Measurements from ENCODE around the gene NSUN4.

Gene NSUN4

DNA sequence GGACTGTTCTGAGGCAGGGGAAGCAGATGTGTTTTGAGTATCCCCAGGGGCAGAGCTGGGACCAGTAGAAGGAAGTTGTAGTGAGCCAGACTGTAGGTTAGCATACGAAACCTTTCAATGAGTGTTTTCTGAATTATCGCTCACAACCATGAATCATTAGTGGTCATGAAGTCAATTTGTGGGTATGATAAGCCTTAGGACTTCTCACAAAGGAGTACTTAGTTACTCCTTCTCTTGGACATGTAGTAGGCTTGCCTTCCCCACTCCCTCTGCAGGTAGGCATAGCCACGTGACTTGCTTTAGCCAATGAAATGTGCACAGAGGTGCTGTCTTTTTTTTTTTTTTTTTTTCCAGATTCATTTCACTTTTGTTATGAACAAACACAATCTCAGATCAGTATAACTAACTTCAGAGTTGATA lies 29.6 kb downstream of the NSUN4 start:
- H3K9me3 ChIP-seq (ENCODE audit: control insufficient read depth in 1 of 2, low read length in 2 of 2), result no peaks in the 10 kb centered on the region
- H3K36me3 ChIP-seq (ENCODE audit: control insufficient read depth in 1 of 2, insufficient read depth in 2 of 2, low read length in 2 of 2), result peaks cover 9 to 23% of the 10 kb centered on the region in 2 donors
- no peak overlapping the region for H3K27ac ChIP-seq (ENCODE audit: low read length)
- no peaks in the 10 kb centered on the region for H3K4me1 ChIP-seq (ENCODE audit: control insufficient read depth in 1 of 2, insufficient read depth in 2 of 2, low read length in 2 of 2)
- H3K4me3 ChIP-seq (ENCODE audit: low read depth in 1 of 2, low read length in 2 of 2), result no peak overlapping the region
- H3K27me3 ChIP-seq (ENCODE audit: low read depth, low read length), result no peaks in the 10 kb centered on the region

DNA sequence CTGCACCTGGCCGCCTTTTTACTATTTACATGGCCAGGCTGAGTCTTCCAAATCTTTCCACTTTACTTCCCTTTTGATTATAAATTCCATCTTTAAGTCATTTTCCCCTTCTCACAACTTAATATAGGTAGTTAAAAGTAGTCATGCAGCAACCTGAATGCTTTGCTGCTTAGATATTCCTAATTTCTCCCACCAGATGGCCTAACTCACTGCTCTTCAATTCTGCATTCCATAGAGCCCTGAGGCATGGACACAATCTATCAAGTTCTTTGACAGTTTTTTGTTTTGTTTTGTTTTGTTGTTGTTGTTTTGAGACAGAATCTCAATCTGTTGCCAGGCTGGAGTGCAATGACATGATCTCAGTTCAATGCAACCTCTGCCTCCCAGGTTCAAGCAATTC lies 31.8 kb downstream of the NSUN4 start:
- H3K9me3 ChIP-seq (ENCODE audit: control insufficient read depth in 1 of 2, low read length in 2 of 2), result no peaks in the 10 kb centered on the region
- H3K36me3 ChIP-seq (ENCODE audit: control insufficient read depth in 1 of 2, insufficient read depth in 2 of 2, low read length in 2 of 2), result peaks cover under 1 to 17% of the 10 kb centered on the region in 2 donors
- H3K4me3 ChIP-seq (ENCODE audit: low read depth in 1 of 2, low read length in 2 of 2), result no peak overlapping the region
- H3K27me3 ChIP-seq (ENCODE audit: low read depth, low read length), result no peaks in the 10 kb centered on the region
- H3K4me1 ChIP-seq (ENCODE audit: control insufficient read depth in 1 of 2, insufficient read depth in 2 of 2, low read length in 2 of 2), result no peaks in the 10 kb centered on the region
- no peak overlapping the region for H3K27ac ChIP-seq (ENCODE audit: low read length)

DNA sequence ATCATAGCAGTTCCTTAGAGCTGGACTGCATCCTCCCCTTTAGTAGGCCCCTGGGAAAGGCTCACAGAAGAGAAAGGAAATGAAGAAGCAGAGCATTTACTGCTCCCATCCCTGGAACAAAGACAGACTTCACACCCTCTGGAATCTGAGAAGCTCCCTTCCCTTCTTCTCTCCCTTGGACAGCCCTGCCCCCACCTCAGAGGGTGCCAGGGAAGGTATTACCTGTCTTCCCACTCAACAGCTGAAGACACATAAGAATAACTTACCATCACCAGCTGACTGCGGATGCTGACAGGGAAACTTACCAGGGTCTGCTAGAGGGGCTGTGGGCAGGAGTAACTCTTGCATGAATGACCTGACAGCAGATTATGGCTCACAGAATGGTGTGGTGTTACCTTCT lies 39.4 kb downstream of the NSUN4 start:
- Histone ChIP-seq H3K9me3 (ENCODE audit: control insufficient read depth in 1 of 2, low read length in 2 of 2) (no peaks in the 10 kb centered on the region), H3K27me3 (ENCODE audit: low read depth, low read length) (no peaks in the 10 kb centered on the region), H3K27ac (ENCODE audit: low read length) (no peak overlapping the region), H3K36me3 (ENCODE audit: control insufficient read depth in 1 of 2, insufficient read depth in 2 of 2, low read length in 2 of 2) (no peaks in the 10 kb centered on the region), H3K4me1 (ENCODE audit: control insufficient read depth in 1 of 2, insufficient read depth in 2 of 2, low read length in 2 of 2) (no peaks in the 10 kb centered on the region), H3K4me3 (ENCODE audit: low read depth in 1 of 2, low read length in 2 of 2) (no peak overlapping the region)

DNA sequence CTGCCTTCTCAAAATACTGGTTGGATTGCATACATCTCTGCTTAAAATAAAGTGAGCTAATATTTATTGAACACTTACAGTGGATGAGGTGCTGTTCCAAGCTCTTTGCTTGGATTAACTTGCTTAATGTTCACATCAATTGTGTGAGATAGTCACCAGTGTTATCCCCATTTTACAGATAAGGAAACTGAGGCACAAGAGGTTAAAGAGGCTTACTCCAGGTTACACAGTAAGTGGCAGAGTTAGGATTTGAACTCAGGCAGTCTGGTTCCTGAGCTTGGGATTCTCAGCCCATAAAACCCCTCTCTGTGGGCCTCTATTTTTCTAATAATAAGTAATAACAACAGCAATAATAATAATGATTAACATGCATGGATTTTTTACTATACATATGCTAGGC lies 39.9 kb downstream of the NSUN4 start:
- Histone ChIP-seq H3K4me3 (ENCODE audit: low read depth in 1 of 2, low read length in 2 of 2) (no peak overlapping the region), H3K27ac (ENCODE audit: low read length) (no peak overlapping the region), H3K27me3 (ENCODE audit: low read depth, low read length) (no peaks in the 10 kb centered on the region)

DNA sequence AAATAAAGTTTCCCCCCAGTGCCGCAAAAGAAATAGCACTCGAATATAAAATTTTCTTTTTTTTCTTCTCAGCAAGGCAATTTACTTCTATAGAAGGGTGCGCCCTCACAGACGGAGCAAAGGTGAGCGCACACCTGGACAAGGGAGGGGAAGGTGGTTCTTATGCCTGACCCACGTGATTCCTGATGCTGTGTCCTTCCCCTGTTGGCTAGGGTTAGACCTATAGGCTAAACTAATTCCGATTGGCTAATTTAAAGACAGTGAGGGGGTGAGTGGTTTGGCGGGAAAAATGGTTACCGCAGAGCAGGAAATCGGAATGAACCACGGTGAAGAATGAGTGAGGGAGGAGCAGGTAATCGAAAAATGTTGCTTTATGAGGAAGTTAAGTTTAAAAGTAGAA lies 52.9 kb downstream of the NSUN4 start:
- no peaks in the 10 kb centered on the region for H3K36me3 ChIP-seq (ENCODE audit: control insufficient read depth in 1 of 2, insufficient read depth in 2 of 2, low read length in 2 of 2)
- H3K9me3 ChIP-seq (ENCODE audit: control insufficient read depth in 1 of 2, low read length in 2 of 2), result peaks cover 0 to 5% of the 10 kb centered on the region in 2 donors
- no peak overlapping the region for H3K27ac ChIP-seq (ENCODE audit: low read length)

More for the DNA sequence above, 39.9 kb downstream of the NSUN4 start:
- no peaks in the 10 kb centered on the region for H3K36me3 ChIP-seq (ENCODE audit: control insufficient read depth in 1 of 2, insufficient read depth in 2 of 2, low read length in 2 of 2)
- H3K9me3 ChIP-seq (ENCODE audit: control insufficient read depth in 1 of 2, low read length in 2 of 2), result no peaks in the 10 kb centered on the region
- no peaks in the 10 kb centered on the region for H3K4me1 ChIP-seq (ENCODE audit: control insufficient read depth in 1 of 2, insufficient read depth in 2 of 2, low read length in 2 of 2)

DNA sequence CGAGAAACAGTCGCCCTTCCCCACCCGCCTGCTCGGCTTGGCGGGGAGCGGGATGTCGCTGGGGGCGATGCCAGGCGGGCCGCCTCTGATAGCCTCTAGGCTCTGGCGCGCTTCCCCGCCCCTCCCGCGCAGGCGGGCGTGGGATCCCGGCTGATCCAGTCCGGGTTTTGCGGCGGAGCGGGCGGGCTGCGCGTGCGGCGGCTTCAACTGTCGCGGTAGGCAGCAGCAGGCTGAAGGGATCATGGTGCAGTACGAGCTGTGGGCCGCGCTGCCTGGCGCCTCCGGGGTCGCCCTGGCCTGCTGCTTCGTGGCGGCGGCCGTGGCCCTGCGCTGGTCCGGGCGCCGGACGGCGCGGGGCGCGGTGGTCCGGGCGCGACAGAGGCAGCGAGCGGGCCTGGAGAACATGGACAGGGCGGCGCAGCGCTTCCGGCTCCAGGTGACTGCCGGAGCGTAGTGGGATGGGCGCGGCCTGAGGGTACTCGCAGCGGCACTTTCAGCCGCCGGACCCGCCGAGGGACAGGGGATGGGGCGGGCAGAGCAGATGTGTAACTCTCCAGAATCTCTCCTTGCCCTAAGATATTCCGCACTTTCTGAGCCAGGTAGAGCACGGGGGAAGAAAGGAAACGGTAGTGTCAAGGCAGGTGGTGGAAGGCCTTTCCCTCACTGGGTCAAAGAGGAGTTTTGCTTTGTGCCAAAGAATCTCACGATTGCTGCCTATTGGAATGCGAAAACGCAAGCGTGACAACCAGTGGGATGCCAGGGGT lies 53.7 kb downstream of the NSUN4 start, which contains the start of gene FAAH:
FAAH (plus strand) TSS at position 210 of the 764 bp plus-strand sequence; CDS start at position 242, 32 bp downstream.
- H3K27me3 ChIP-seq (ENCODE audit: low read depth, low read length), result no peaks in the 10 kb centered on the region
- peak within 1 kb of the TSS; percentile 67 to 73 for H3K4me3 ChIP-seq (ENCODE audit: low read depth in 1 of 2, low read length in 2 of 2)
- H3K27ac ChIP-seq (ENCODE audit: low read length), result no peak within 1 kb of the TSS
- peaks cover 0 to 5% of the 10 kb centered on the region in 2 donors for H3K9me3 ChIP-seq (ENCODE audit: control insufficient read depth in 1 of 2, low read length in 2 of 2)
- peaks cover 0 to 10% of the 10 kb centered on the region in 2 donors for H3K4me1 ChIP-seq (ENCODE audit: control insufficient read depth in 1 of 2, insufficient read depth in 2 of 2, low read length in 2 of 2)
- H3K36me3 ChIP-seq (ENCODE audit: control insufficient read depth in 1 of 2, insufficient read depth in 2 of 2, low read length in 2 of 2), result no peaks in the 10 kb centered on the region

More for the DNA sequence above, 52.9 kb downstream of the NSUN4 start:
- Histone ChIP-seq H3K4me1 (ENCODE audit: control insufficient read depth in 1 of 2, insufficient read depth in 2 of 2, low read length in 2 of 2) (peaks cover 0 to 10% of the 10 kb centered on the region in 2 donors), H3K4me3 (ENCODE audit: low read depth in 1 of 2, low read length in 2 of 2) (no peak overlapping the region), H3K27me3 (ENCODE audit: low read depth, low read length) (no peaks in the 10 kb centered on the region)

DNA sequence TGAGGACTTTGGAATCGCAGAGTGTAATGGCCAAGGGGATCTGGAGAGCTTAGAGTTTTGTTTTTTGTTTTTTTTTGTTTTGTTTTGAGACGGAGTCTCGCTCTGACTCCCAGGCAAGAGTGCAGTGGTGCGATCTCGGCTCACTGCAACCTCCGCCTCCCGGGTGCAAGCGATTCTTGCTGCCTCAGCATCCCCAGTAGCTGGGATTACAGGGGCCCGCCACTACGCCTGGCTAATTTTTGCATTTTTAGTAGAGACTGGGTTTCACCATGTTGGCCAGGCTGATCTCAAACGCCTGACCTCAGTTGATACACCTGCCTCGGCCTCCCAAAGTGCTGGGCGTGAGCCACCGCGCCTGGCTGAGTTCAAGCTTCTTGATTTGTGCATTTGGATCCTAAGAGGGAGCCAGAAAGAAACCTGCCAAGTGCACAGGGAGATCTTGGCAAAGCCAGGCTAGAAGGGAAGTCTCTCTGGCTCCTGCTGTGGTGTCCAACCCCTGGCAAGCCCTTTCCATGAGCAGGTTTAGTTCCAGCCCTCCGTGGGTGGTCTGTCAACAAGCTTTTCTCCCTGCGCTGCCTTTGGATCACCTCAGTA lies 54.4 kb downstream of the NSUN4 start:
- Histone ChIP-seq H3K36me3 (ENCODE audit: control insufficient read depth in 1 of 2, insufficient read depth in 2 of 2, low read length in 2 of 2) (no peaks in the 10 kb centered on the region), H3K9me3 (ENCODE audit: control insufficient read depth in 1 of 2, low read length in 2 of 2) (peaks cover 0 to 5% of the 10 kb centered on the region in 2 donors), H3K27ac (ENCODE audit: low read length) (no peak overlapping the region), H3K4me1 (ENCODE audit: control insufficient read depth in 1 of 2, insufficient read depth in 2 of 2, low read length in 2 of 2) (peaks cover 0 to 10% of the 10 kb centered on the region in 2 donors), H3K27me3 (ENCODE audit: low read depth, low read length) (no peaks in the 10 kb centered on the region), H3K4me3 (ENCODE audit: low read depth in 1 of 2, low read length in 2 of 2) (peak overlapping the region; percentile 67 to 73)

DNA sequence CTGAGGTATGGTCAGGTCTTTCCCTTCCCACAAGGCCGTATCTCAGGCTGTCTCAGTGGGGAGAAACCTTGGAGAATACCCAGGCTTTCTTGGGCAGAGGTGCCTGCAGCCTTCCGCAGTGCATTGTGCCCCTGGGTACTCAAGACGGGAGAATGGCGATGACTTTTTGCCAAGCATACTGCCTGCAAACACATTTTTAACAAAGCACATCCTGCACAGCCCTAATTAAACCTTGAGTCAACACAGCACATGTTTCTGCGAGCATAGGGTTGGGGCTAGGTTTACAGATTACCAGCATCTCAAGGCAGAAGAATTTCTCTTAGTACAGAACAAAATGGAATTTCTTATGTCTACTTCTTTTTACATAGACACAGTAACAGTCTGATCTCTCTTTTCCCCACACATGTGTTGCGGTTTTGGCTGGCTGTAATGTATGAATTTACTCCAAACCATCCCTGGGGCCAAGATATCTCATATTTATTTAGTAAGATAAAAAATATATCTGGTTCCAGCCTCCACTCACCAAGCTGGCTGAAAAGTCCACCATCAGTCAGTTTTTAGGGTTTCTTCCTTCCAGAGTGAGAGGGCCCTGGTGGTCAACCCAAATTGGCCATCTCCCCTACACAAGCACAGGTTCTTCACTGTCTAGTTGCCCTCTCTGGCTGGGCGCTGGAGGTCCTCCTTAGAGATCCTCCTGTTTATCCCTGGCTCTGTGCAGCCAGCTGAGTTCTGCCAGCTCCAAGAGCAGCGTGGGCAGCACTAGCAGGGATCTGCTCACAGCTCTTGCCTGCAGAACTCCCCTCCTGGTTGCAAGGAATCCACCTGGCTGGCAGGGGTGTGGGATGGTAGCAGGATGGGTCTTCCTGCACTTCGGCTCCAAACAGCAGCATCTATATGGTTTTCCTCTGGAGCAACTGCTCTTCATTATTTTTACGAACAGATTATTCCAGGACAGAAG lies 56.1 kb downstream of the NSUN4 start:
- H3K27ac ChIP-seq (ENCODE audit: low read length), result no peak overlapping the region
- H3K36me3 ChIP-seq (ENCODE audit: control insufficient read depth in 1 of 2, insufficient read depth in 2 of 2, low read length in 2 of 2), result no peaks in the 10 kb centered on the region
- peaks cover 0 to 5% of the 10 kb centered on the region in 2 donors for H3K9me3 ChIP-seq (ENCODE audit: control insufficient read depth in 1 of 2, low read length in 2 of 2)
- peaks cover 0 to 11% of the 10 kb centered on the region in 2 donors for H3K4me1 ChIP-seq (ENCODE audit: control insufficient read depth in 1 of 2, insufficient read depth in 2 of 2, low read length in 2 of 2)
- no peak overlapping the region for H3K4me3 ChIP-seq (ENCODE audit: low read depth in 1 of 2, low read length in 2 of 2)
- H3K27me3 ChIP-seq (ENCODE audit: low read depth, low read length), result no peaks in the 10 kb centered on the region

DNA sequence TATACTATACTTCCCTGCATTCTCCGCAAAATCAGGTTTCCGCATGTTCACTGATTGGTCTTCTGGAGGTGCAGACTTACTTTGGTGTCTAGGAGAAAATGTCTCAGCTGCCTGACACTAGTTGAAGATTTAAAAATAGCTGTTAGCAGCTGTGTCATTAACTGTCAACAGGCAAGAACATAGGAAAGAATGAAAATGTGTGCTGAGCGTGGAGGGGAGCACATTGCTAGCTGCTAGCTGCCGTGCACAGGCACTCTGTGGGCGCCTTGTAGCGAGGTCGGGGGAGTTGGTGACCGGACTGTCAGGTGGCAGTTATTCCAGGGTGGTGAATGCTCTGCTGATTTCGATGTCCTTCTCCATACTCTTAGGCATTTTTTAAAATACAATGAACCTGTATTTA lies 58.7 kb downstream of the NSUN4 start:
- Histone ChIP-seq H3K27ac (ENCODE audit: low read length) (no peak overlapping the region), H3K4me3 (ENCODE audit: low read depth in 1 of 2, low read length in 2 of 2) (no peak overlapping the region), H3K9me3 (ENCODE audit: control insufficient read depth in 1 of 2, low read length in 2 of 2) (no peaks in the 10 kb centered on the region), H3K27me3 (ENCODE audit: low read depth, low read length) (no peaks in the 10 kb centered on the region), H3K4me1 (ENCODE audit: control insufficient read depth in 1 of 2, insufficient read depth in 2 of 2, low read length in 2 of 2) (peaks cover 0 to 19% of the 10 kb centered on the region in 2 donors), H3K36me3 (ENCODE audit: control insufficient read depth in 1 of 2, insufficient read depth in 2 of 2, low read length in 2 of 2) (no peaks in the 10 kb centered on the region)

DNA sequence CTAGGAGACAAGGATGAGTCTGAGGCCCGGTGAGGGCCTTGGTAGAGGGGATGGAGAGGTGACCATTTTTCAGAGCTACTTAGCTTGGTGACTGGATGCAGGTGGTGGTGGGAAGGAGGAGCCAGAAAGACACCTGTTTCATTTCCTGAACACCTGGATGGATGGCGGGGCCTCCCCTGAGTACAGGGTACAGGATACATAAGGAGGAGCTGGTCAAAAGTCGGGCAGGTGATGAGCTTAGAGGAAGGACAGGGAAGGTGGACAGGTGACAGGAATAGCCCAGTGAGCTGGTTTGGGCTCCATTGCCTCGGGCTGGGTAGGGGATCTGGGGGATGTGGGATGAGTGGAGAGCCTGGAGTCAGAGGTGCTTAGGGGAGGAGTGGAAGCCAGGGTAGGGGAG lies 59.8 kb downstream of the NSUN4 start:
- Histone ChIP-seq H3K27ac (ENCODE audit: low read length) (no peak overlapping the region), H3K9me3 (ENCODE audit: control insufficient read depth in 1 of 2, low read length in 2 of 2) (no peaks in the 10 kb centered on the region), H3K36me3 (ENCODE audit: control insufficient read depth in 1 of 2, insufficient read depth in 2 of 2, low read length in 2 of 2) (no peaks in the 10 kb centered on the region), H3K4me3 (ENCODE audit: low read depth in 1 of 2, low read length in 2 of 2) (no peak overlapping the region), H3K27me3 (ENCODE audit: low read depth, low read length) (no peaks in the 10 kb centered on the region), H3K4me1 (ENCODE audit: control insufficient read depth in 1 of 2, insufficient read depth in 2 of 2, low read length in 2 of 2) (peaks cover 0 to 10% of the 10 kb centered on the region in 2 donors)
